Ovary (tissue), 9 donors: ENCODE measurements around the gene STAC2. TPM values are rescaled to one million over a fixed set of nuclear protein-coding genes. Genes with fewer than 3 reads are reported as not detected.
"Not testable (repeated sequence)": the region's sequence is repeated elsewhere in the genome, so short reads cannot be mapped to it uniquely, and the experiment has no call there.

Experiments
- DNase-seq, 5 donors: peaks; one replicate each; pipeline ENCODE4 v3.0.0-alpha.2; 2019 to 2020
- H3K27ac ChIP-seq, 2 donors: fragments of 200-600 bp; one replicate each; pipeline versions ENCODE4 v1.5.1 to v1.8.0; 2019 to 2022
- H3K27me3 ChIP-seq: fragments of 200-600 bp; one replicate; pipeline ENCODE4 v1.8.0; 2022
- H3K36me3 ChIP-seq: fragments of 200-600 bp; sonication (generic); one replicate; pipeline ENCODE4 v1.5.1; 2019
- H3K4me1 ChIP-seq: one replicate; pipeline ENCODE4 v1.8.1; 2013; ENCODE audit warnings: mild to moderate bottlenecking, moderate library complexity; ENCODE audit not compliant: insufficient read depth
- H3K4me3 ChIP-seq: fragments of 200-600 bp; sonication (generic); one replicate; pipeline ENCODE4 v1.5.1; 2017
- H3K9me3 ChIP-seq, 2 donors: fragments of 200-600 bp in 1 of 2; sonication (generic) in 1 of 2; one replicate each; pipeline versions ENCODE4 v1.5.1 to v1.8.1; 2013 to 2019; ENCODE audit warnings: mild to moderate bottlenecking in 1 of 2, moderate library complexity in 1 of 2
- EP300 ChIP-seq: sonication (generic); formaldehyde crosslinking; IDR thresholded peaks from one replicate; pipeline ENCODE4 v1.6.1; 2017; ENCODE audit warnings: antibody characterized with exemption
- POLR2A ChIP-seq: fragments of 450-650 bp; IDR thresholded peaks from one replicate; pipeline ENCODE4 v1.6.1; 2017; ENCODE audit warnings: antibody characterized with exemption, mild to moderate bottlenecking, moderate library complexity
- WGBS, 3 donors: extraction: QIAGEN DNeasy Blood & Tissue Kit in 1 of 3; methylation state at CpG; one replicate each; pipeline versions ENCODE4 v1.1.5 to v1.1.7; 2013 to 2017; 5-methylcytosine and 5-hydroxymethylcytosine counted together
- intact Hi-C, 4 donors: fragments of 100-400 bp; cut with DNase I; formaldehyde crosslinking; loops; one replicate each; pipeline versions ENCODE4 v1.11.0 to v1.15.1; 2022 to 2023
- polyA plus RNA-seq, 2 donors: library from polyadenylated mRNA; stranded (reverse); fragments of 200-250 nt in 1 of 2; fragments of 350-450 nt in 1 of 2; fragmentation: Illumina TruSeq in 1 of 2; extraction: RNeasy Lipid Tissue Mini Kit (QIAGEN cat#74804) in 1 of 2; gene quantifications; one replicate each; pipeline ENCODE4 v1.2.3, GENCODE V29; 2013 to 2014
- total RNA-seq, 7 donors: library from RNA; depleted of rRNA in 2 of 7; stranded (reverse); fragments of >200 nt in 2 of 7; fragmentation: NEBNext Ultra II Directional in 3 of 7; extraction: Animal tissue kit (Norgen Biotek cat#: 25700) in 3 of 7; gene quantifications; one replicate each; pipeline versions ENCODE4 v1.1.0 to v1.2.4, GENCODE V29; 2016 to 2023
- TF ChIP-seq, protein P1 (sequence below), 3 donors: fragments of 450-650 bp in 2 of 3; fragments of 200-600 bp in 1 of 3; IDR thresholded peaks; one replicate each; pipeline versions ENCODE4 v1.5.1 to v1.8.0; 2016 to 2022; ENCODE audit warnings: antibody characterized with exemption in 3 of 3, mild to moderate bottlenecking in 1 of 3
- donor health status: DM: no; HTN: no; CAD: no; lungs with moderate emphysema.
- donor health status: DM: no; HTN: no; CAD: no.
- donor health status: Bipolar disorder and iron deficiency.
- donor health status: DM: yes; HTN: yes; CAD: no.
- donor health status: DM: no; HTN: no; CAD: no.
- donor health status: DM: yes; HTN: yes; CAD: no.

Gene STAC2
- total and polyA plus RNA-seq, 9 donors: 0.29 to 5.4 (median 0.70) TPM; not detected in 1

DNA sequence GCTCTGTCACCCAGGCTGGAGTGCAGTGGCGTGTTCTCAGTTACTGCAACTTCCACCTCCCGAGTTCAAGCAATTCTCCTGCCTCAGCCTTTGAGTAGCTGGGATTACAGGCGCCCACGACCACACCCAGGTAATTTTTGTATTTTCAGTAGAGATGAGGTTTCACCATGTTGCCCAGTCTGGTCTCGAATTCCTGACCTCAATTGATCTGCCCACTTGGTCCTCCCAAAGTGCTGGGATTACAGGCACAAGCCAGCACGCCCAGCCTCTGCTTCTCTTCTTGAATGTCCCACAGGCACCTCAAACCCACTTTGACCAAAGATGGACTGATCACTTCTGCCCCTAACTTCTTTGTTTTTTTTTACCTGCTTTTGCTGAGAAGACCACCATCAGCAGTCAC is 55.2 kb downstream of the STAC2 start:
- TF ChIP-seq, protein P1, sequence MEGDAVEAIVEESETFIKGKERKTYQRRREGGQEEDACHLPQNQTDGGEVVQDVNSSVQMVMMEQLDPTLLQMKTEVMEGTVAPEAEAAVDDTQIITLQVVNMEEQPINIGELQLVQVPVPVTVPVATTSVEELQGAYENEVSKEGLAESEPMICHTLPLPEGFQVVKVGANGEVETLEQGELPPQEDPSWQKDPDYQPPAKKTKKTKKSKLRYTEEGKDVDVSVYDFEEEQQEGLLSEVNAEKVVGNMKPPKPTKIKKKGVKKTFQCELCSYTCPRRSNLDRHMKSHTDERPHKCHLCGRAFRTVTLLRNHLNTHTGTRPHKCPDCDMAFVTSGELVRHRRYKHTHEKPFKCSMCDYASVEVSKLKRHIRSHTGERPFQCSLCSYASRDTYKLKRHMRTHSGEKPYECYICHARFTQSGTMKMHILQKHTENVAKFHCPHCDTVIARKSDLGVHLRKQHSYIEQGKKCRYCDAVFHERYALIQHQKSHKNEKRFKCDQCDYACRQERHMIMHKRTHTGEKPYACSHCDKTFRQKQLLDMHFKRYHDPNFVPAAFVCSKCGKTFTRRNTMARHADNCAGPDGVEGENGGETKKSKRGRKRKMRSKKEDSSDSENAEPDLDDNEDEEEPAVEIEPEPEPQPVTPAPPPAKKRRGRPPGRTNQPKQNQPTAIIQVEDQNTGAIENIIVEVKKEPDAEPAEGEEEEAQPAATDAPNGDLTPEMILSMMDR (IDR thresholded peaks at IDR 0.05): no peak
- TF ChIP-seq EP300 (no peak), POLR2A (no peak)
- H3K36me3 ChIP-seq: no peaks in the 10 kb centered on the region
- WGBS, 3 donors: 81 to 82% (median 82%) methylated on average over 6 of the region's 6 CpGs
- H3K4me3 ChIP-seq: no peak overlapping the region
- no peaks in the 10 kb centered on the region for H3K4me1 ChIP-seq
- H3K9me3 ChIP-seq: no peaks in the 10 kb centered on the region
- H3K27me3 ChIP-seq: no peaks in the 10 kb centered on the region
- H3K27ac ChIP-seq: no peak overlapping the region
- intact Hi-C loops: loop anchor here in 2 of 4 donors (10.0 kb wide), 2 partner anchors 186 to 196 kb away; no protein-coding TSS in a partner anchor
- no peak for DNase-seq

DNA sequence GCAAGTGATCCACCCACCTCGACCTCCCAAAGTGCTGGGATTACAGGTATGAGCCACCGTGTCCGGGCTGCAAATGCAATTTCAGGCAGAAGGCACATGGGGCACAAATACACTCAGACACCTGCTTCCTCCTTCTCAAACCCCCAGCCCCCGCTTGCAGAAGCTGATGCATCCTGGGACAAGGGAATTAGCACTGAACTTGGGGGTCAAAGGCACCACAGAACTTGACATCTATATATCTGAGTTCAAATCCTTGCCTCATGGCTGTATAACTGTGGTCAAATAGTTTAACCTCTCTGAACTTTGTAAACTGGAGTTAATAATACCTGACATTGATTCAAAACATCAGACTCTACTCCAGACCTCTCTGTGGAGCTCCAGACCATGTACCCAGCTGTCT is 55.6 kb downstream of the STAC2 start:
- Histone ChIP-seq H3K9me3 (no peaks in the 10 kb centered on the region), H3K36me3 (no peaks in the 10 kb centered on the region), H3K4me3 (no peak overlapping the region), H3K4me1 (no peaks in the 10 kb centered on the region), H3K27me3 (no peaks in the 10 kb centered on the region), H3K27ac (no peak overlapping the region)
- intact Hi-C loops: loop anchor here in 2 of 4 donors (10.0 kb wide), 2 partner anchors 185 to 195 kb away; no protein-coding TSS in a partner anchor
- no peak for TF ChIP-seq EP300
- TF ChIP-seq, protein P1 (IDR thresholded peaks at IDR 0.05): no peak
- no peak for TF ChIP-seq POLR2A
- DNase-seq: no peak
- WGBS, 3 donors: 74 to 83% (median 75%) methylated on average over 4 of the region's 4 CpGs

DNA sequence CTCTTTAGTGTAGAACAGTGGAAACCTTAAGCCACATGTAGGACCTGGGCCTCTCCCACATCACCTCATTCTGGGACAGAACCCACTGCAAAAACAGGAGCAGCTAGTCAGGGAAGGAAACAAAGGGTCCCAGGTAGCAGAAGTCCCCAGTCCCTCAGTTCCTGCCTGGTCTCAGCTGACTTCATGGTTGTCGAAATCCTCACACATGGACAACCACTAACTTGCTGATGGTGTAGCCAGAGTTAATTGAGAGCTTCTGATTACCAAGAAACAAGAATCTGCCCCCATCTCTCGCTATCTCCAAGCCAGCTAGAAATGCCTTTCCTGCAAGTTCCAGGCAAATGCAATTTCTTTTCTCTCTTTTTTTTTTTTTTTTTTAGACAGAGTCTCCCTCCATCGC is 56.2 kb downstream of the STAC2 start:
- no peak overlapping the region for H3K27ac ChIP-seq
- H3K27me3 ChIP-seq: no peaks in the 10 kb centered on the region
- WGBS, 3 donors: 63 to 71% (median 70%) methylated on average over 3 of the region's 3 CpGs
- no peaks in the 10 kb centered on the region for H3K9me3 ChIP-seq
- intact Hi-C loops: loop anchor here in 1 of 4 donors (10.0 kb wide), 1 partner anchor 65 kb away; no protein-coding TSS in a partner anchor
- H3K4me3 ChIP-seq: no peak overlapping the region
- TF ChIP-seq, protein P1 (IDR thresholded peaks at IDR 0.05): no peak
- no peak for TF ChIP-seq POLR2A
- no peak for TF ChIP-seq EP300
- H3K4me1 ChIP-seq: no peaks in the 10 kb centered on the region
- H3K36me3 ChIP-seq: no peaks in the 10 kb centered on the region
- no peak for DNase-seq

DNA sequence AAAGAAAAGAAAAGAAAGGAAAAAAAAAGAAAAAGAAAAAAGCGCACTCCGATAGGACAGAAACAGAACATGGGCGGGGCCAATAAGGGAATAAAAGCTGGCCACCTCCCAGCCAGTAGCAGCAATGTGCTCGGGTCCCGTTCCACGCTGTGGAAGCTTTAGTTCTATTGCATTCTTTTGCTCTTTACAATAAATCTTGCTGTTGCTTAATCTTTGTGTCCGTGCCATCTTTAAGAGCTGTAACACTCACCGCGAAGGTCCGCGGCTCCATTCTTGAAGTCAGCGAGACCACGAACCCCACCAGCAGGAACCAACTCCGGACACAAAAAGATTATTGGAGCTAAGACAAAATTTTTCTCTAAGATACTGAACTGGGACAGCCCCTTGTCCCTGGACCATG is 56.6 kb downstream of the STAC2 start:
- intact Hi-C loops: loop anchor here in 1 of 4 donors (10.0 kb wide), 1 partner anchor 66 kb away; no protein-coding TSS in a partner anchor
- Histone ChIP-seq H3K4me1 (no peaks in the 10 kb centered on the region), H3K27ac (no peak overlapping the region), H3K36me3 (no peaks in the 10 kb centered on the region), H3K27me3 (no peaks in the 10 kb centered on the region), H3K4me3 (no peak overlapping the region), H3K9me3 (no peaks in the 10 kb centered on the region)
- WGBS, 3 donors: 81 to 89% (median 85%) methylated on average over 14 of the region's 14 CpGs
- no peak for DNase-seq
- TF ChIP-seq EP300: no peak
- no peak for TF ChIP-seq POLR2A

DNA sequence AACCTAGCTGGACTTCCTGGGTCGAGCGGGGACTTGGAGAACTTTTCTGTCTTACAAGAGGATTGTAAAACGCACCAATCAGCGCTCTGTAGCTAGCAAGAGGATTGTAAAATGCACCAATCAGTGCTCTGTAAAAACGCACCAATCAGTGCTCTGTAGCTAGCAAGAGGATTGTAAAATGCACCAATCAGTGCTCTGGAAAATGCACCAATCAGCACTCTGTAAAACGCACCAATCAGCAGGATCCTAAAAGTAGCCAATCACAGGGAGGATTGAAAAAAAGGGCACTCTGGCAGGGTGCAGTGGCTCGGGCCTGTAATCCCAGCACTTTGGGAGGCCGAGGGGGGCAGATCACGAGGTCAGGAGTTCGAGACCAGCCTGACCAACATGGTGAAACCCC is 57.2 kb downstream of the STAC2 start:
- not testable (repeated sequence) for H3K4me3 ChIP-seq, DNase-seq, H3K4me1 ChIP-seq, H3K9me3 ChIP-seq, H3K27ac ChIP-seq, H3K27me3 ChIP-seq, H3K36me3 ChIP-seq
- WGBS, 3 donors: 93 to 95% (median 95%) methylated on average over 10 of the region's 10 CpGs
- intact Hi-C loops: loop anchor here in 1 of 4 donors (10.0 kb wide), 1 partner anchor 66 kb away; no protein-coding TSS in a partner anchor
